Activated gamma-delta T cell treated with Interleukin-2 at 50 U/mL for 16 hours (primary cell): ENCODE measurements around the gene DOCK2.
"Not testable (repeated sequence)": the region's sequence is repeated elsewhere in the genome, so short reads cannot be mapped to it uniquely, and the experiment has no call there.

ENCODE experiments used
- DNase-seq: peaks from one replicate; pipeline ENCODE4 v3.0.0-alpha.2; 2020

The DOCK2 gene

GRCh38 chr5:169760229-169760628 is 123.2 kb downstream of the DOCK2 start:
- no peak for DNase-seq

DNA sequence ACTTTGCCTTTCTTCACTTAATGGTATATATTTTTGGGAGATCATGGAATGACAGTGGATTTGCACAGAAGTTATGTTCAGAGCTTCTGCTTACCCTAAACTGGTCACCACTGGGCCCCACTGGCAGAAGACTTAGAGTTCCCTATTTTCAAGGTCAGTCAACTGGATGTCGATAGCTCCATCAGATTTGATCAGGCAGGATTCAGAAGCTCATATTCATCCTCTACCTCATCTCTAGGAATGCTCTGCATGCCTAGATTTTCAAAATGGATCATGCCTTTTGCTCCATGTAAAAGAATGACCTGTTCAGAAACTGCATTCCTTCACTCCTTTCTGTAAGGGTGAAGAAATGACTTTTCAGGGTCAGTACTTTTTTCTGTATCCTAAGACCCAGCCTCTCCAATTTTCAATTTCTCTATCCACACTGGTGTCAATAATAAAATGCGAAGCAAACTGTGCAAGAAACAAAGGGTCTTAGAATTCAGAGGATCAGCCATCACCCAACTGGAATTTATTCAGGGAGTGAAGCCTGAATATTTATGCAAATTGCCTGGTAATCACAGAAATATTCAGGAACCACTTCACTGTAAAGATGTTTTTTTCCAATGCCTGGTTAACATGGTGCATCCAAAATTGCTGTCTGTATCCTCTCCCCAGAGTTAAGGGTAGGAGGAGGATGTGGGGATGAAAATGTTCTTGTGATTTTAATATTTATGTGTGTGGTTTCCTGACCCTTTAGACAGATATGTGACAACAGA is 125.4 kb downstream of the DOCK2 start:
- DNase-seq: no peak

GRCh38 chr5:169763376-169764017 is 126.4 kb downstream of the DOCK2 start:
- DNase-seq: no peak

- DNase-seq: no peak
Observed at GRCh38 chr5:169764018-169764378, 126.9 kb downstream of the DOCK2 start.

GRCh38 chr5:169765176-169765996 is 128.3 kb downstream of the DOCK2 start:
- DNase-seq: no peak

- not testable (repeated sequence) for DNase-seq
Observed at GRCh38 chr5:169766943-169767342, 129.9 kb downstream of the DOCK2 start.

GRCh38 chr5:169767938-169768337 is 130.9 kb downstream of the DOCK2 start:
- no peak for DNase-seq

GRCh38 chr5:169768416-169768815 is 131.3 kb downstream of the DOCK2 start:
- DNase-seq: no peak

DNA sequence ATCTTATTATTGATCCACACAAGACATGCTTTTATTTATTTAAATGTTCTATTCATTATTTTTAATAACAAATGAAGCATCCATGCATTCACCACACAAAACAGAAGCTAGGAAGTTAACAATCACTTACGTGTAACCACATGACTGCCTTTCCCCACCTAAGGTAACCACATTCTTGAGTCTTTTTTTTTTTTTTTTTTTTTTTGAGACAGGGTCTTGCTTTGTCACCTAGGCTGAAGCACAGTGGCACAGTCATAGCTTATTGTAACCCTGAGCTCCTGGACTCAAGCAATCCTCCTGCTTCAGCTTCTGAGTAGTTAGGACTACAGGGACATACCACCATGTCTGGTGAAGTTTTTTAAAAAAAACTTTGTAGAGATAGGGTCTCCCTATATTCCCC is 133.0 kb downstream of the DOCK2 start:
- DNase-seq: no peak

DNA sequence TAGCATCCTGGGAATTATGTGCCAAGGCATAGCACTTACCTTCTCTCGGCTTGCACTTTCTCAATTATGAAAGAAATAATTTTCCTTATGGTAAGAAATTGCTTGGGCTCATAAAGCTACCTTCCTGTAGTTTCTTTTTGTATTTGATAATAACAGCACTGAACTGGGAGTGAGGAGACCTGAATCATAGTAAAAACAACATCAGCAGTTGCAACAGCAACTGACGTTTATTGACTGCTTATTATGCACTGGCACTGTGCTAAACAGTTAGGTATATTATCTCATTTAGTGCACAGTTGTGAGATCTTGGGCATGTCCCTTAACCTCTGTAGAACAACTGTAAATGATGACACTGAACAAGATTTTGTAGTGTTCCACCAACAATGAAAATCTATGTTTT is 135.2 kb downstream of the DOCK2 start:
- no peak for DNase-seq

DNA sequence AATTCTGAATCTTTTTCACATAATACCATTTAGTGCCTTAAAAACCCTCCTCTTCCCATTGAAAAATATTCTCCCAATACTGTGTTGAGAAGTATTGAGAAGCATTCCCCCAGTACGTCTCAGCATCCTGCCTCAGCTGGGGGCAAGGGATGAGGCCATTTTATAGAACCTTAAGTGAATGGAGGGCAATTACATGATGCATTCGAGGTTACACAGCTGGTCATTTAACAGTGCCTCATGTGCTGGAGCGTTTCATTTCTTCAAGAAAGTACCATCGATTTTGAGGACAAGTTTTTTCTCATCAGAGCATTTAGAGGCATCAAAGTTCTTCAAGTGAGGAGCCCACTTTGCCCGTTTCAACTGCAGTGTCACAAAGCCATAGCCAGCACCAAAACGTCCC is 135.6 kb downstream of the DOCK2 start:
- DNase-seq: no peak

DNA sequence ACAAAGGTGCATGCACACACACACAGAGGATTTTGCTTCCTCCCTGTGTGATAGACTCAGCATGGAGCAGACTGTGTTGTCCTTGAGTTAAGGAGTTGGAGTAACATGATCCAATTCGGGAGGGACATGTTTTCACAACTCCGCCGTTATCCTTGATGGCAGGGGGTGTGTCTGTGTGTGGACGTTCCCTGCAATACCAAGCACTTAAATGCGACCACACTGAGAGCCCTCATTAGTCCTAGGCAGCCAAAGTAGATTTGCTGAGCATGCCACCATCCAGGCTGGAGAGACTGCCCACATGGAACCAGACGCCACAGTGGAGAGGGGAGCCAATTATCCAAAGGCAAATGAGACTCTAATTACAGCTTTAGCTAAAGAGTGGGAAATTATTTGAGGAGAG is 140.1 kb downstream of the DOCK2 start:
- no peak for DNase-seq

GRCh38 chr5:169778622-169779596 is 141.8 kb downstream of the DOCK2 start:
- DNase-seq: no peak

GRCh38 chr5:169781420-169782345 is 144.6 kb downstream of the DOCK2 start:
- DNase-seq: no peak

DNA sequence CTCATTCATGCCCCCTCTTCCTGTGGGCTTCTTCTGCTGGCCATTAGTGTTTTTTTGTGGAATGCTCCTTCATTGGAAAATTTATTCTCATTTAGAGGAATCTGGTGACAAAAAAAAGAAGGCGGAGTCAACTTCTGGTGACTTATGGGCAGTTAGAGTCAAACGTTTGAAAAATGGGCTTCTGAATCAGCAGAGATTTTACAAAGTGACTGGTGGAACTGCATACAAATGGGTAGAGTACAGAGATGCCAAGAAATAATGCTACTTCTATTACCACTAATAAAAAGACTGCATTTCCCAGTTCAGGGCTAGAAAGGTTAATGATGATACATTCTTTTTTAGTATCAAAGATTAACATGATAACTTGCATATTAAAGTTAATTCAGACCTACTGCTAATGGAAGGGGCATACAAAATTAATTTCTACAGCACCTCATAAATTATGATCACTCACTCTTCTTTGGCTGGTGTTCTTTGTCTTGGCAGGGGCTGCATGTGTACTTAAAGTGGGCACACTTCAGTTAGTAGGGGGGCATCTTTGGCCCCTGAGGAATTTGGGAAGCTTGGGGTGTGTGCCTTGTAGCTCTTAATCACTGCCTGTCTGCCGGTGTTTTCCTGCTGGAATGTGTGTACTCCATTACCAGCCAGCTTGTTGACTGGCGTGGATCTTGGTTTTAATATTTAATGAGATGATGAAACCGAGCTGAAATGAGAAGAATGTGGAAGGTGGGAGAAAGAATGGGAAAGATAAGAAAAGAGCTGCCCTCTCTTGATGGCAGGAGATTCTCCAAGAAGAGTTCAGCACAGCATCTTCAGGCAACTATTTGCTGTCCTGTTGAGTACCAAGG is 148.9 kb downstream of the DOCK2 start:
- DNase-seq: no peak

DNA sequence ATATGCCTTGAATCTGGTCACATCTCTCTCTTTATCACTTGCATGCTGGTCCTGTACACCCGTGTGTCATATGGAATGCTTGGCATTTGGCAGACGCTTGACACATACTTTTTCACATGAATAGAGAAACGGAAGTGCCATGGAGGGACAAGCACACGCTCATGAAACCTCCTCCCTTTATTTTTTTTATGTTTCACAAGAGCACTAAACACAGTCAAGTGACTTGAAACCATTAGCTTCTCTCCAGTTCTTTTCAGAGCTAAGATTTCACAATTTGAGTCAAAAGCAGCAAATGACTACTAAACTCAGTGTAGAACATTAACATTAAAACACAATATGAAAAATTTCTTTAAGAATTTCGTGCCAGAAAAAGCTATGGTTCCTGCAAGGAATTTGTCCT is 151.1 kb downstream of the DOCK2 start:
- DNase-seq: no peak

DNA sequence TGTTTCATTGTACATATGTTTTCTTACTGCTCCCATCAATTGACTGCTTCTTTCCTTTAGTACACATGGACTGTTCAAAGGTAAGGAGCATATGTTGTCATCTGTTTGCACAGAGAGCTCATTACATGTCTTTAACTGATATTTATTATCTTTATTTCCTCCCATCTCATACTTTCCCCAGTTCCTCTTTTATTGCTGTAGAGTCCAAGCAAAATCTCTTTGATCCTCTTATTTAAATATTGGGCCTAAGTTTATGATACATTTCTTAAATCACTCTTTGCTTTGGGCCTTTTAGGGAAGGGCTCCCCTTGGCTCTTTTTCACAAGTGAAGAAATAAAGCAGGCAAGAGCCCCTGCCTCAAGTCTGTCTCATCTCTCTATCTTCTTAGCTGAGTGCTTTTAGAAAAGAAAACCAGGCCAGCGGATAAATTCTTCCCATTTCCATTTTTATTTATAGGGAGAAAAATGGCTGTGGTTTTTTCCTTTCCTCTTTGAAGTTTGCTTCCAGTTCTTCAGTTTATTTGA is 152.4 kb downstream of the DOCK2 start:
- no peak for DNase-seq

DNA sequence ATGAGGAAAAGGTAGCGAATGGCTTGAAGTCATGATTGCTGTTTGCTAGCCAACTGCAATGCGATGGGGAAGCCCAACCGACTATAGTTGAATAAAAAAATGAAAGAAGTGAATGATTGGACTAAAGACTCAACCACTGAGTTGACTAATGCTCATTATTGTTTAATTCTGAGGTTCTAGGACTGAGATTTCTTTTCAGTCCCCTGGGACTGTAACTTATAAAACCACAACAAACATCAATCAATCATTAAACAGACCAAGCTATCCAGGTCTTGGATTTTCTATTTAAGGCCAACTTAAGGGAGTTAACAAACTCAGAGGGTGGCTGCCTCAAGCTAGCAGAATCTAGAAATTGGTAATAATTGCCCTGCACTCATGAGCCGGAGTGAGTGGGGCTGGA is 154.2 kb downstream of the DOCK2 start:
- no peak for DNase-seq

GRCh38 chr5:169795338-169795737 is 158.3 kb downstream of the DOCK2 start:
- no peak for DNase-seq

DNA sequence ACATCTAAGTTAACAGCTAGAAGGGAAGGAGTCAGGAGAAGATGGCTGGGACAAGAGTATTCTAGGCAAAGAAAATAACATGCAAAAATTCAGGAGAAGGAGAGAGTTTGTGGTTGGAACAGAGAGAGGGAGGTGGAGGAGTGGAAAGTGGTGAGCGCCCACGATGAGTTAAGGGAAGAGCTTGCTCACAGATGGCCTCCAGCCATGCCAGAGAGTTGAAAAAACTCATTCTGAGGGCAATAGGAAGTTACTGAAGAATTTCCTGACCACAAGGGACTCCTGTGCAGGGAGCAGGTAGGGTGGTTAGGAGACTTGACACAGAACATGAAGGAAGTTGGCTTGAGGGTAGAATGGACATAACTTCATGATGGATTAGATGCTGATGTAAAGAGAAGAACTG is 159.7 kb downstream of the DOCK2 start:
- no peak for DNase-seq
